Mesendoderm (in vitro differentiated cells): ENCODE measurements around the gene ALDH1L2.

ENCODE experiments used
- DNase-seq: peaks from one replicate; pipeline ENCODE4 v3.0.0; 2013
- H2AK5ac ChIP-seq: 2 replicates; pipeline ENCODE4 v1.6.1; 2013; ENCODE audit warnings: low read length, inconsistent platforms
- H2BK120ac ChIP-seq: 2 replicates; pipeline ENCODE4 v1.6.1; 2013; ENCODE audit warnings: low read depth, mild to moderate bottlenecking, low read length, moderate library complexity, mixed read lengths
- H2BK15ac ChIP-seq: replicated peaks from 2 replicates; pipeline ENCODE4 v1.6.1; 2013; ENCODE audit warnings: low read depth, mild to moderate bottlenecking, moderate library complexity
- H2BK5ac ChIP-seq: 2 replicates; pipeline ENCODE4 v1.6.1; 2013; ENCODE audit warnings: low read length, inconsistent platforms
- H3K18ac ChIP-seq: 2 replicates; pipeline ENCODE4 v1.6.1; 2013; ENCODE audit warnings: mild to moderate bottlenecking, low read length, mixed read lengths
- H3K23ac ChIP-seq: one replicate; pipeline ENCODE4 v1.6.1; 2013; ENCODE audit warnings: low read length
- H3K27ac ChIP-seq: 2 replicates; pipeline ENCODE4 v1.5.1; 2013; ENCODE audit warnings: low read depth, mild to moderate bottlenecking, inconsistent platforms, low read length, moderate library complexity
- H3K27me3 ChIP-seq: 2 replicates; pipeline ENCODE4 v1.6.1; 2013; ENCODE audit warnings: low read length, control low read depth, mild to moderate bottlenecking, inconsistent platforms; ENCODE audit not compliant: insufficient read depth, poor library complexity
- H3K36me3 ChIP-seq: 2 replicates; pipeline ENCODE4 v1.6.1; 2013; ENCODE audit warnings: low read length, inconsistent platforms; ENCODE audit not compliant: control insufficient read depth, insufficient read depth
- H3K4ac ChIP-seq: one replicate; pipeline ENCODE4 v1.6.1; 2013; ENCODE audit warnings: low read depth, mild to moderate bottlenecking, low read length, moderate library complexity
- H3K4me1 ChIP-seq: 2 replicates; pipeline ENCODE4 v1.6.1; 2013; ENCODE audit warnings: low read depth, low read length, inconsistent platforms; ENCODE audit not compliant: control insufficient read depth
- H3K4me2 ChIP-seq: 2 replicates; pipeline ENCODE4 v1.6.1; 2013; ENCODE audit warnings: low read length
- H3K4me3 ChIP-seq: 2 replicates; pipeline ENCODE4 v1.5.1; 2013; ENCODE audit warnings: mild to moderate bottlenecking, low read length
- H3K56ac ChIP-seq: one replicate; pipeline ENCODE4 v1.6.1; 2013; ENCODE audit warnings: low read length
- H3K79me1 ChIP-seq: 2 replicates; pipeline ENCODE4 v1.6.1; 2013; ENCODE audit warnings: low read length, inconsistent platforms
- H3K79me2 ChIP-seq: 2 replicates; pipeline ENCODE4 v1.6.1; 2013; ENCODE audit warnings: mild to moderate bottlenecking, low read length; ENCODE audit not compliant: control insufficient read depth, insufficient read depth
- H3K9ac ChIP-seq: 2 replicates; pipeline ENCODE4 v1.6.1; 2013; ENCODE audit warnings: low read length, inconsistent platforms
- H4K5ac ChIP-seq: one replicate; pipeline ENCODE4 v1.6.1; 2013; ENCODE audit warnings: low read length
- H4K8ac ChIP-seq: one replicate; pipeline ENCODE4 v1.6.1; 2013; ENCODE audit warnings: low read depth, mild to moderate bottlenecking, control low read depth, low read length, moderate library complexity
- WGBS: extraction: QIAGEN DNeasy Blood & Tissue Kit; methylation state at CpG from one replicate; pipeline ENCODE4 v1.1.7; 2013; ENCODE audit warnings: low lambda C conversion rate, missing lambda C conversion rate; ENCODE audit not compliant: insufficient coverage; ENCODE audit errors: extremely low coverage; 5-methylcytosine and 5-hydroxymethylcytosine counted together

The ALDH1L2 gene

GRCh38 chr12:104997541-104997940 lies 86.7 kb downstream of the ALDH1L2 start:
- no CpG with 5 or more reads among the region's 3 CpGs for whole genome bisulfite sequencing
- H3K23ac ChIP-seq, result no peak overlapping the region
- peaks cover 4% of the 10 kb centered on the region for H3K79me1 ChIP-seq
- no peak for DNase-seq
- H4K5ac ChIP-seq, result no peak overlapping the region
- no peaks in the 10 kb centered on the region for H3K4me1 ChIP-seq
- no peak overlapping the region for H3K9ac ChIP-seq
- H3K18ac ChIP-seq, result no peak overlapping the region
- no peak overlapping the region for H3K27ac ChIP-seq
- no peak overlapping the region for H2BK15ac ChIP-seq
- H2BK120ac ChIP-seq, result no peak overlapping the region
- no peak overlapping the region for H3K56ac ChIP-seq
- H4K8ac ChIP-seq, result no peak overlapping the region
- peaks cover 2% of the 10 kb centered on the region for H3K36me3 ChIP-seq
- H2BK5ac ChIP-seq, result no peak overlapping the region
- H2AK5ac ChIP-seq, result no peak overlapping the region
- H3K4me3 ChIP-seq, result no peak overlapping the region
- no peaks in the 10 kb centered on the region for H3K79me2 ChIP-seq
- H3K27me3 ChIP-seq, result no peaks in the 10 kb centered on the region
- no peak overlapping the region for H3K4me2 ChIP-seq
- H3K4ac ChIP-seq, result no peak overlapping the region

- H3K18ac ChIP-seq, result no peak overlapping the region
- H3K4me1 ChIP-seq, result no peaks in the 10 kb centered on the region
- no peak overlapping the region for H2BK5ac ChIP-seq
- no peak overlapping the region for H3K4ac ChIP-seq
- no peak overlapping the region for H3K4me2 ChIP-seq
- no peak overlapping the region for H2BK15ac ChIP-seq
- H4K5ac ChIP-seq, result no peak overlapping the region
- peaks cover 7% of the 10 kb centered on the region for H3K79me1 ChIP-seq
- WGBS, result no CpG with 5 or more reads among the region's 3 CpGs
- H3K56ac ChIP-seq, result no peak overlapping the region
- no peak overlapping the region for H2BK120ac ChIP-seq
- H2AK5ac ChIP-seq, result no peak overlapping the region
- no peak overlapping the region for H3K9ac ChIP-seq
- no peak overlapping the region for H4K8ac ChIP-seq
- H3K27me3 ChIP-seq, result no peaks in the 10 kb centered on the region
- DNase-seq, result no peak
- peaks cover 3% of the 10 kb centered on the region for H3K36me3 ChIP-seq
- H3K23ac ChIP-seq, result no peak overlapping the region
- no peak overlapping the region for H3K27ac ChIP-seq
- H3K4me3 ChIP-seq, result no peak overlapping the region
- peaks cover 3% of the 10 kb centered on the region for H3K79me2 ChIP-seq
These were observed 89.9 kb downstream of the ALDH1L2 start for GRCh38 chr12:104994336-104994735.

- H3K4me1 ChIP-seq, result peaks cover 2% of the 10 kb centered on the region
- H3K4me2 ChIP-seq, result no peak overlapping the region
- peaks cover 18% of the 10 kb centered on the region for H3K79me2 ChIP-seq
- H3K56ac ChIP-seq, result no peak overlapping the region
- no peak overlapping the region for H2BK120ac ChIP-seq
- no CpG with 5 or more reads among the region's 3 CpGs for WGBS
- H3K23ac ChIP-seq, result no peak overlapping the region
- H3K4me3 ChIP-seq, result no peak overlapping the region
- no peak for DNase-seq
- H4K5ac ChIP-seq, result no peak overlapping the region
- no peak overlapping the region for H2BK5ac ChIP-seq
- H3K18ac ChIP-seq, result no peak overlapping the region
- no peak overlapping the region for H4K8ac ChIP-seq
- H3K27me3 ChIP-seq, result no peaks in the 10 kb centered on the region
- no peak overlapping the region for H2AK5ac ChIP-seq
- no peak overlapping the region for H3K4ac ChIP-seq
- H3K79me1 ChIP-seq, result peaks cover 10% of the 10 kb centered on the region
- no peak overlapping the region for H2BK15ac ChIP-seq
- no peak overlapping the region for H3K27ac ChIP-seq
- no peak overlapping the region for H3K9ac ChIP-seq
- H3K36me3 ChIP-seq, result peaks cover 3% of the 10 kb centered on the region
These were observed 92.6 kb downstream of the ALDH1L2 start for GRCh38 chr12:104991565-104992128.

- no CpG with 5 or more reads among the region's 4 CpGs for WGBS
These were observed 93.3 kb downstream of the ALDH1L2 start for GRCh38 chr12:104990950-104991349.

GRCh38 chr12:104986022-104986941 lies 98.0 kb downstream of the ALDH1L2 start, which contains the start of gene NOPCHAP1:
NOPCHAP1 (plus strand) TSS chr12:104986316; CDS start chr12:104986353, 37 bp downstream.
- Histone ChIP-seq H2AK5ac (no peak within 1 kb of the TSS), H3K23ac (no peak within 1 kb of the TSS), H3K9ac (peak within 1 kb of the TSS; percentile 96), H3K79me1 (peaks cover 8% of the 10 kb centered on the region), H2BK5ac (peak within 1 kb of the TSS; percentile 81), H3K36me3 (no peaks in the 10 kb centered on the region), H3K4me1 (peaks cover 2% of the 10 kb centered on the region), H2BK120ac (no peak within 1 kb of the TSS), H3K4me3 (peak within 1 kb of the TSS; percentile 95), H3K18ac (peak within 1 kb of the TSS; percentile 65), H3K27me3 (no peaks in the 10 kb centered on the region), H3K79me2 (peaks cover 19% of the 10 kb centered on the region), H3K27ac (no peak within 1 kb of the TSS), H3K56ac (peak within 1 kb of the TSS; percentile 99), H3K4me2 (peak within 1 kb of the TSS; percentile 66), H4K5ac (no peak within 1 kb of the TSS), H2BK15ac (no peak within 1 kb of the TSS), H4K8ac (peak within 1 kb of the TSS; percentile 83), H3K4ac (peak within 1 kb of the TSS; percentile 26)
- WGBS, result no CpG with 5 or more reads among the region's 59 CpGs
- DNase-seq, result peak; percentile 95

More at GRCh38 chr12:104990950-104991349, 93.3 kb downstream of the ALDH1L2 start:
- Histone ChIP-seq H3K79me1 (peaks cover 9% of the 10 kb centered on the region), H3K4me1 (peaks cover 2% of the 10 kb centered on the region), H4K5ac (no peak overlapping the region), H3K9ac (no peak overlapping the region), H3K23ac (no peak overlapping the region), H2AK5ac (no peak overlapping the region), H3K36me3 (peaks cover 3% of the 10 kb centered on the region), H3K4me2 (no peak overlapping the region), H3K79me2 (peaks cover 19% of the 10 kb centered on the region), H3K18ac (no peak overlapping the region), H2BK5ac (no peak overlapping the region), H3K27me3 (no peaks in the 10 kb centered on the region), H2BK120ac (no peak overlapping the region), H4K8ac (no peak overlapping the region), H3K4me3 (no peak overlapping the region), H2BK15ac (no peak overlapping the region), H3K56ac (no peak overlapping the region), H3K27ac (no peak overlapping the region), H3K4ac (no peak overlapping the region)
- no peak for DNase-seq
